Kidney capillary endothelial cell (primary cell): ENCODE results near the gene PRKN.

ENCODE experiments used
- DNase-seq: peaks from one replicate; pipeline ENCODE4 v3.0.0-alpha.2; 2018; ENCODE audit warnings: low spot score

PRKN gene

DNA sequence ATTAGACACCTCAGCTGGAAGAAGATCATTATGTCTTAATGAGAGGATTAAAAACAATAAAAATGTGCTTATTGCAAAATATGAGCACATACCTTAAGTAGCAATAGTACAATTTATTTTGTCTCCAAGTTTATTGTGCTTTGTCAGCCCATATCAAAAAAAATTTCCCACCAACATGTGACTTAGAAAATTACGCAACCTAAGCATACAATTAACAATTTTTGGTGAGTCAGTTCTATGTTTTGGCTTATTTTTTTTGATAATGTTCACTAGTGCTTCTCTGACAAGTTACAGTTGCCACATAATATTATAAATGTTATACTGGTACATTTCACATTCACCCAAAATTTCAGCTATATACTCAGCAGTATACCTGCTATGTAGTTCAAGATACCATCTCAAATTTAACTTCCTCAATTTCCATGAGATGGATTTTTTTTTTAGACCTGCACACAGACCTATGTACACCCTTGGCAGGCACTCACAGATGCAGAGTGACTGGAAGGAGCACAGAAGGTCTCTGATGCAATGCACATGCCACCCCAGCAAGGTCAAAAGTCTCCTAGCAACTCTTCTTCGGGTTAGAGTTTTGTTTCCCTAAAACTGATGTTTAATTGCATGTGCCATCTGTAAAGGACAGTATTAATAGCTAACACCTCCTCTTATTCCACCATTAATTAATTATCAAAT, 112.4 kb downstream of the PRKN start:
- no peak for DNase-seq

DNA sequence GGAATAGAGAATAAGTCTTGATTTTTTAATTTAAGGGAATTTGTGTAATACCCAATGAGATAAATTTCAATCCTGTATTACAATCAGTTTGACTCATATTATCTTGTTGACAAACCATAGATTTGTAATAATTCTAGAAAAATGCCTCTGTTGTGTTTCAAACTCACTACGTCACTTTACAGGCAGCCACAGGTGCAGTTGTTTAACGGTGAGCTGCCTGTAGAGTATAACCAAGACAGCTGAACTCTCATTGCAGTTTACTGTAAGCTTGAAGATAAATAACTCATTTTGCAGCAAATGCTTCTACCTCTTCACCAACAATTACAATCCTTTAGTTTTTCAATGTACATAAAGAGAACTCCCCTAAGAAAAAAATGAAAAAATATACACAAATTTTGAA, 114.3 kb downstream of the PRKN start:
- no peak for DNase-seq

DNA sequence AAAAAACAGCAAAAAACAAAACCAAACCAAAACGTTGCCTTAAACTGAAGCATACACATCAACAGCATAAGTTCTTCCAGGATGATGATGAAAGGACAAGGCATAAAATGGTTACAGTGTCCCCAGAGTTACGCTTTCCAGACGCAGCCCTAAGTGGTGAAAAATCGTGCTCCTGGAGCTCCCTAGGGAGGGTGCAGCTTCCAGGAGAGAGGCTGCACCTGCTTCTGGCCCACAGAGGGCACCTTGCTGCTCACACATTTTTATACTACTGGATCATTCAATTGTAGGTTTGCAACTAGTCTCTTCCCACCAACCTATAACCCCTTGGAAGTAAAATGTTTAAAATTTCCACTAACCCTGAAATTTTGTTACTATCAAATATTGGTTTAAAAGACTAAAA, 115.0 kb downstream of the PRKN start:
- no peak for DNase-seq

DNA sequence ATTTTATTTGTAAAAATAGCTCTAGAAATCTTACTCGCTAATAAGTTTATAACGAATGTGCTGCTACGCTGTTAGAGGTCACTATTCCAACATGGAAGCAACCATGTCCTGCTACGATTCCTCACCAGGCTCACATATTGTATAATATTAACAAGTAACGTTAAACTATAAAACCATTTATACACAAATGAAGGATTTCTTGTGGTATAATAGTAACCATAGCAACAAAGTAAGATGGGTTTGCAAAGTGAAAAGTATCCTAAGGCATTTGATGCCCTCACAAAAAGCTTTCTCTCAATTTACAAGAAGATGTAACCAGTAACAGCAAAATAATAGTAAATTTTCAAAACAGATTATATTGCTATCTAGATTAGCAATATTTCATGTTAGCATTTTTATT, 117.2 kb downstream of the PRKN start:
- DNase-seq, result no peak

DNA sequence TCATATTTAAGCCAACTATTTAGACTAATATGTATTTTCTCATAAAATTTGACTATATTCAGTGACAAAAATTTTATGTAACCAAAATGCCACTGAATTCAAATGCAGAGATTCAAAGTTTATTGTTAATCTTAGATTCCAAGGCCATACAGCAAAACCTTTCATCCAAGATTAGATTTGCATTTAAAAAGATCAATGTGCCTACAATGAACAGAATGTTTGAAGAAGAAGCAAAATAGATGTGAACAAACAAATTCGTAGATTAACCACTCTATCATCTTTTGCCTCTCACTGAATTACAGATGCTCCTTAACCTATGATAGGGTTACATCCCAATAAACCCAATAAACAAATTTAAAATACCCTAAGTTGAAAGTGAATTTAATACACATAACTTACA, 121.7 kb downstream of the PRKN start:
- DNase-seq, result no peak

DNA sequence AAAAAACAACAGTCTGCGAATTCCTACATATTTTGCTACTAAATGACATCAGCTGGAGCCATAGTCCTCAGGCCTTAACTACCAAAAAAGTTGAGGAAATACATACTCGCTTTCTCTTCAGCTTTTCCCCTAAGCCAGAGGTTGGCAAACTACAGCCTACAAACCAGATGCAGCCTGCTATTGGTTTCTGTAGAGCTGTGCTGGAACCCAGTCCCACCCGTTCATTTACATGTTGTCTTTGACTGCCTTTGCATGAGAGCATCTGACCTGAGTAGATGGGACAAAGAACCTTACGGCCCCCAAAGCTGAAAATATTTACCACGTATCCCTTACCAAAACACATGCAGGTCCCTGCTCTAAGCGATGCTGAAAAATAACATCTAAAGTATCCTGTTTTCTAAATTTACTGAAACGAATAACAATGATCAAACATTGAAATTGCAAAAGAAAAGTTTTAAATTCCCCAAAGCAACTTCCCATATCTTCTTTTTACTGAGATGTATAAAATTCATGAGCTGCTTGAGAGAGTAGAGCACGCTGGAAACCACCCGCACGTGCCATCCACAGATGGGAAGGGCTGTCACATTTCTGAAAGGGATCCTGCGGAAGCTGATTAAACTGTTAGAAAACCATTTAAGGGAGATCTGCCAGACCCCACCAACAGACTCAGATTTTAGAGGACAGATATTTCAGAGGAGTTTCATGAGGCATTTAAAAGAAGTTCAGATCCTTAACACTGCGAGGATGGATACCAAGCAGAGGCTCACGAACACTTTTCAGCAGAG, 124.1 kb downstream of the PRKN start:
- no peak for DNase-seq

DNA sequence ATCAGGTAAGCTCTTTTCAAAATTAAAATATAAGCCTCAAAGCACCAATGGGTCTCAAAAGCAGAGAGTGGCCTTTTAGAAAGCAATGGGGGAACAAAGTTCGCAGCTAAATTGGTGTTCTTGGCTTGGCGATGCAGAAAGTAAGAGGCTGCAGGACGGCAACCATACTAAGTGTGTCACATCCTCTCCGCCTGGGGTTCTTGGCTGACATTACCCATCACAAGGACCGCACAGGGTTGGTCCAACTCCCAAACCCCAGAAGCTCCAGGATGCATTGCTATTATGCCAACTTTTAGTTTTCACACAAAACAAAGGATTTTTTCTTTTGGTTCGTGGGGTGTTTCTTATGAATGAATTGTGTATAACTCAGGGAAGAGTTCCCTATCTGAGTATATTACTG, 124.8 kb downstream of the PRKN start:
- no peak for DNase-seq

DNA sequence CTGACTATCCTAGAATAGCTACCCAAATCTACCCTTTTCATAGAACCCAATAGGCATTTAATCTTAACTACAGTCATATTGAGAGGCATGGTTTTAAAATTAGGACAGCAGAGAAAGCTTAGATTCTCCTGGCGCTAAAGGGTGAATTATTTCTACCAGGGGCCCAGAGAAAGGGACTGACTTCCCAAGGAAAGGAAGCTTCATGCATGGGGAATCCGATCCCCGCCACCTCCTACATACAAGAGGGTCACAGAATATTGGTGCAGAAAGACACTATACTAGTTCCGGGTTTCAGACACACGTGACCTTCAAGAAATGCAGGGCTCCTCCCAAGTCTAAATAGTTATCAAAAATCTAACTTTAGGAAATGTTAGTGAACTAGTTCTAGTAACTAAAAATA, 130.9 kb downstream of the PRKN start:
- no peak for DNase-seq

DNA sequence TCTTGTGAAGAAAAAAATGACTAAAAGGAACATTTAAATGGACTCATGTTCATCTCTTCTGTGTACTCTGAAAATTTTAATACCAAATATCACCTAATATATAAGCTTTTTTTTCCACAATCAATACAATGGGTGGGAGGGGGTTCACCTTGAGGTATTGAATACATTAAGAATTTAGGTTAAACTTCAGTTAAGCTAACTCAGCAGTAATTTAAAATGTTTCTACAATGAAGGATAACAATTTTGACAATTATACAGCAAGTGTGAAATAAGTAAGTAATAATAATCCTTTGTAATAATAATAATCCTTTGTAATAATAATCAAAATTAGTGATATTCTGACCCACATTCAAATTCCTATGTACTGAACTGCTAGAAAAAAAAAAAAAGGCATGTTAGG, 136.0 kb downstream of the PRKN start:
- DNase-seq, result no peak

DNA sequence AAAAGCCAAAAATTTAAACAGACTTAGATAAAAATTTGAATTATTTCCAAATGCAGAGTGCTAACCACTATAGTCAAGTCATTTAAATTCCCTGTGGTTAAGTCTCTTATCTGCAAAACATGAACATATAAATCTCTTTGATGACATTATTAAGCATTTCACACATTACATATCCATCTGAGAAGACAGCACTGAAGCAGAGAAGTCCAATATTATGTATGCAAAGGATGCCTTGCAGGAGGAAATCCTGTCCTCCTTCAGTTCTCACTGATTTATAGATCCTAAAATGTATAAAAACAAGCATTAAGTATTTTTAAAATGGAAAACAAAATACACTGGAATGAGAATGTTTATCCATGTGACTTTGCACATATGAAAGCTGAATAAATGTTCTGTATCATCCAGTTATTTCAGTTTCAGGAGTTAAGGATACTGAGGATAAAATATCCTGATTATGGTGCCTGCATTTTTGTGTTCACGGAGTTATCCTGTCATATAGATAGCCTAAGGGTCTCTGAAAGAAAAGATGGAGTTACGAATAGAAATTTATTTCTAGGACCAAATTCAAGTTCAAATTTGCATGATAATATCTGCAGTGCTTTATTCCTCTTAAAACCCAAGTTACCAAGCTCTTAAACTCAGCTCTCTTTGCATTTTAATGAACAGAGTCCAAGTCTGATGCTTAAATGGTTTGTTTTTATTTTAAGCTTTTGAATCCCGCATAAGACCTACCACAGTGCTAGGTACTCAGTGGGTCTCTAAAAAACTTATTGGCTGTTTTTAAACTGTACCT, 145.4 kb downstream of the PRKN start:
- DNase-seq, result no peak

DNA sequence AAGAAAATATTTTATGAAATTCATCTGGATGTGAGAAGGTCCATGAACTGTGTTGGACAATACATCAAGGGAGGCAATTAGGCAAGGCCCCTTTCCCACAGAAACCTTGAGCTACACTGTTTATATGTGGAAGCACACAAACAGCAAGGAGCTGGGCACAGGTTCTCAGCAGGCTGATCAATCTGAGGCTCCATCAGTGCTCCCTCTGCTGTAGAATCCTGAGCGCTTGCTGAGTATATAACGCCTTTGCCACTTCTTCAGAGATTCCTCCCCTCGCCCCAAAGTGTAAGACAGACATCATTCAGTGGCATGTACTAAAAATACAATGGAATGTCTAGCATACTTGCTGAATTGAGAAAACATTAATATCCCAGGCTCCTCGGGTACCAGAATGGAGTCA, 146.9 kb downstream of the PRKN start:
- DNase-seq, result no peak

DNA sequence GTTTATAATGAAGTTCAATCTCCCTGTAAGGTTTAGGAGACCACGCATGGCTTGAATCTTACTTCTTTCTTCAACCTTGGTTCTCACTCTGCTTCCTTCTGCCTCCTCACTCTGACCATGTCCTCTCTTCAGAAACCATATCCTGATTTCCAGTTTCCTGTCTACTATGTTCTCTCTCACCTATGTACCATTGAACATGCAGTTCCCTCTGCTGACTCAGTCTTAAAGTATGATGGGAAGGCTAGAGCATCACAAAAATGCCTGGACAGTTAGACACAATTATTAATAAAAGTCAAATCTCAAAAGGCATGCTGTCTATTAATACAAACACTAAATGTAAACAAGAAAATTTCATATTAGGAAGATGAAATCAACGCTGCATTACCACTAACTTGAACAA, 151.6 kb downstream of the PRKN start:
- DNase-seq, result no peak

DNA sequence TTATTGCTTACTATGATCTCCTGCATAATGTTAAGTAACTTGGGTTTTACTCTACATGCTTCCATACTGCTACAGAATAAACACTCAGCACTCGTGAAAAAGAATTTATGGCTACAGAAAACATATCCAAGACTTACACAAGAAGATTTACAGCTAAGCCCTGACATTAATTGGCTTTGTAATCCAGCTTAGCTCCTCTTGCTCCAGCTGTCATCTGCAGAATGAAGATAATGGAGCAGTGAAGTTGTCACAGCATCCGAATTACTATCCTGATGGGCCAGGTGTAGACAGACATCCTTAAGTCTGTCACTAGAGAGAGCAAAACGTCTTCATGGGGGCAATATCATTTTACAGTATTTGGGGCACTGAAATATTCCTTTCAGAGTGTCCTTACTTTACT, 155.3 kb downstream of the PRKN start:
- DNase-seq, result no peak

DNA sequence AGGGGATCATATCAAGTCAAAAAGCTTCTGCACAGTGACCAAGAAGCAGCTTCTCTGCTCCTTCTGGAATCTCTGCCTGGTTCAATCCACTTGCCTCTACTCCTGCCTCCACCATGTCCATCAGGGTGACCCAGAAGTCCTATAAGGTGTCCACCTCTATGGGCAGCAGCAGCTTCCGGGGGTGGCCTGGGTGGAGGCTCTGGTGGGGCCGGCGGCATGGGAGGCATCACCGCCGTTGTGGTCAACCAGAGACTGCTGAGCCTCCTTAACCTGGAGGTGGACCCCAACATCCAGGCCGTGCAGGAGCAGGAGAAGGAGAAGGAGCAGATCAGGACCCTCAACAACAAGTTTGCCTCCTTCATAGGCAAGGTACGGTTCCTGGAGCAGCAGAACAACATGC, 159.3 kb downstream of the PRKN start:
- no peak for DNase-seq

DNA sequence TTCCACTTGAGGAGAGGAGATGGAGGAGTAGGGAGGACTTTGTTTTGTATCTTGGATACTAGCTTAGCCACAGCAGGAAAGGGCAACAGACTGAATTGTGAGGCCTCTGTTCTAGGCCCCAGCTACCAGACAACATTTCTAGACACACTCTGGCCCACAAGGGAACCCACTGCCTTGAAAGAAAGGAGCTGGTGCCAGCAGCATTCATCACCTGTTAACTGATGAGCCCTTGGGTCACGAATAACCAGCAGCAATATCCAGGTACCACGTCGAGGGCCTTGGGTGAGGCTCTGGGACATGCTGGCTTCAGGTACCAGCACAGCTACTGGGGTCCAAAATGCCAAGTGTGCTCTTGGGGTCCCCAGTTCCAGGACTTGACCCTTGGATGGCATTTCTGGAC, 165.5 kb downstream of the PRKN start:
- DNase-seq, result no peak

DNA sequence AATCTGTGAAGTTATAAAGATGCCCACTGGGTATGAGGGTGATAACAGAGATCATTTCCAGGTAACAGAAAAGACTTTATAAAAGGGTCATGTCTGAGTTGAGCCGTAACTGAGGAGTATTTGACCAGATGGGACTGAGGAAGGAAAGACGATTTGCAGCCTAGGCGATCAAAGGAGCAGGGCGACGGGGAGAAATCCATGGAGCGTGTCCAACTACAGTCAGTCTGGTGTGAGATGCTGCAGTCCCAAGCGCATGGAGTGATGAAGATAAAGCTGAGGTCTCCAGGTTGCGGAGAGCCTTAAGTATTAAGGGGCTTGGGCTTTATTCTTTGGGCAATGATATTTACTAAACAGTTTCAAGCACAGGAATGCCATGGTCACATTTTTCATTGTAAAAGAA, 166.7 kb downstream of the PRKN start:
- no peak for DNase-seq

DNA sequence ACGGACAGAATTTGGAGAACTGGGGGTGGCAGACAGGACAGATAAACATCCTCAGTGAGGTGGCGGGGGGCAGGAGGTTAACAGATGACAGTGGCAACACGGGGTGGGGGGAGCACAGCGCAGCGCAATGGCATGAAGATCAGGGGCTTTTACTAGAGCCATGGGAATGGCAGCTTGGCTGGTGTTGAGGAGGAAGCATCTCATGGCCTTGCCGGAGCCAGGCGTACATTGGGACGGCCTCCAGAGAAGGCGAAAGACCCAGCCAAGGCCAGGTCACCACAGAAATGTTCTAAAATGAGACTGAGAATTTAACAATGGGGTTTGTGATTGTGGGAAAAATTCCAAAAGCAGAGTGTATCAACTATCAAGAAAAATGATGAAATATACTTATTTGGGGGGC, 173.0 kb downstream of the PRKN start:
- no peak for DNase-seq

DNA sequence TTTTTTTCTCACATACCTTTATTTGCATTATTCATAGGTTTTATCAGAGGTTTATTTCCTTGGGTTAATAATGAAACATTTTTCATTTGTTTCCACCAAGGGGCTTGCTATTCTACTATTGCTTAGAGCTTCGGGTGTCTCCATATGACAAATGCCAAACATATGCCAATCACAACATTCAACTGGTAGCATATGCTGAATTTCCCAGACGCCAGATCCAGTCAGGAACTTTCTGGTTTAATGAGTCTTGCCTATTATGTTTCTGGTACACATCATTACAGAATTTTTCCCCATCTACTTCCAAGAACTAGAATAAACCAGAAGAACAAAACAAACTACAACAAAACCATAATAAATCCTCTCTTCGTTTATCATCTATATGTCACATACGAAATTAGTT, 180.7 kb downstream of the PRKN start:
- DNase-seq, result no peak

DNA sequence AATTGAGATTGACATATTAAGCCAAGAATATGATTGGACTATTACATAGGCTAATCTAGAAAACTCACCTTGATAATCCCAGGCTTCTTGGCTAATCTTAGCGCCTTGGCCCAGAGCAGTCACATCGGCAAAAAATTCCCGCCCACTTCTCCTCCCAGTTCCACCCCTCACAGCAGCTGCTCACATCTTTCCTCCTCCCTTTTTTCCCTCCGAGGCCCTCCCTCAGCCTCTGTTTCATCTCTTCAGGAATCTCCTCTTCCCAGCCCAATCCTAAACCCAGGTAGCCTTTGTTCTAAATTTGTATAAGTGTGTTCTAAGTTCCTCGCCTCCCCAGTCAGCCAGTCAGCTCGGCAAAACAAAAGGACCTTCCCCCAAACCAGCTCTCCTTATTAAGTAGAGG, 184.3 kb downstream of the PRKN start:
- DNase-seq, result no peak

DNA sequence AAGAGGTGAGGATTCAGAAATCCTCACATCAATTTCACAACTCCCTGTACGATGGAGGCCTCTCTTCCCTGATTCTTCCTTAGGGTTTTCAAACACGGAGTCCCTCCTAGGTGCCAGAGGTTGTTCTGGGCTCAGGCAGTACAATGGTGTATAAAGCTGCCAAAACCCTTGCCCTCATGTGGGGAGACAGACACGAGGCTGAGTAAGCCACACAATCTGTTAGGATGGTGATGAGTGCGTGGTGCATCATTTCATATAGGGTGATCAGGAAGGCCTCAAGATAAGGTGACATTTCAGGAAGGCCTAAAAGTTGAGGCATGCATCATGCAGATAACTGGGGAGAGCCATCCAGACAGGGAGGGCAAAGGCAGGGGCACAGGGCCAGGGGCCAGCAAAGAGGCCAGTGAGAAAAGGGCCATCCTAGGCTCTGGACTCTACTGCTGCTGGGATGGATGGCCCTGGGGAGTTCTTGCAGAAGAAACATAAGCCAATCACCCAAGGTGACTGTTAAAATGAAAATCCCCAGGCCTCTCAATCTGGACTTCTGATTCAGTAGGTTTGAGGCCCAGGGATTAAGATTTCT, 186.5 kb downstream of the PRKN start:
- no peak for DNase-seq

DNA sequence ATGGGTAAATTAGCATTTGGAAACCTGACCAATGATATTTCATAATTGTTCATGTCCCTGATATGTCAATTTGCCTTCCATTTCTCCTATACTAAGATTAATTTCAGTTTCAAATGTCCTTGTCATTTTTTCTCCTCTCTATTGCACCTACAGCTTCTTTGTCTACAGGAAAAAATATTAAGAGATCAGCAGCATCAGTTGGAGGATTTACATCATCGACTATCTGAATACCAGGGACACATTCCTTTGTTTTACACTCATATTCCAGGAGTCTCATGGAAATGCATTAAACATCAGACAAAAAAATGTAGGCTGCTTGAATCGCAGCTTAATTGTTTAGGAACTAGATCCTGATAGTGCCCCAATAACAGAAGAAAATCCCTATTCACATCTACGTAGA, 188.2 kb downstream of the PRKN start:
- DNase-seq, result no peak

DNA sequence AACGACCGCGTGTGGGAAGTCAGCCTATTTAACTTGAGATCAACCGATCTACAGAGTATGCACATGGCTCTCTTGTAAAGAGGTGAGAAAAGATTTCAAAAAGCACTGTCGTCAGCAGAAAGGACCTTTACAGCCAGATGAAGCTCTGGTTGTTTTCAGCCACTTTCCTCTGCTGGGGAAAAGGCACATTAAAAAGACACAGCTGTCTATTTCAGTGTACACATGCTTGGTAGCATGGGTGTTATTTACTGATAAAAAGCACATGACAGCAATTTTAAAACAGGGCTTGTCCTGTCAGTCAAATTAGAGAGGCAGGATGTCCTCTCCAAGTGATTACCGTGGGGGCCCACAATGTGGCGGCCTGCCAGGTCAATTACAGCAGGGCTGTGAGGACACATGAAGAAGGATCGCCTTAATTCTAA, 188.9 kb downstream of the PRKN start:
- no peak for DNase-seq

DNA sequence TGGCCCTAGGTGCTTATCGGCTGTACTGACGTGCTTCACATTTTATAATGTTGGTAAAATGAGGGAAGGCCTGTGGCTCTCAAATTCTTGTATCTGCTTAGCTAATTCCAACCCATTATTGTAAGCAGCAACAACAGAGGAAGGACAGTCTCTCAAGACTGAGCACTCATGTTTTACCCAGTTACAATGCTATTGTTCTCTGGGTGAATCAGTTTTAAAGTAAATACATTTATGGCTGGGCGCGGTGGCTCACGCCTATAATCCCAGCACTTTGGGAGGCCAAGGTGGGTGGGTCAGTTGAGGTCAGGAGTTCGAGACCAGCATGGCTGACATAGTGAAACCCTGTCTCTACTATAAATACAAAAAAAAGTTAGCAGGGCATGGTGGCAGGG, 194.6 kb downstream of the PRKN start:
- no peak for DNase-seq
